ENCODE data around the gene DLG2. TPM values are rescaled to one million over a fixed set of nuclear protein-coding genes. Genes with fewer than 3 reads are reported as not detected.

DLG2 gene
- total RNA-seq, 1 donor from 2014 or later = 0.18 TPM

DNA sequence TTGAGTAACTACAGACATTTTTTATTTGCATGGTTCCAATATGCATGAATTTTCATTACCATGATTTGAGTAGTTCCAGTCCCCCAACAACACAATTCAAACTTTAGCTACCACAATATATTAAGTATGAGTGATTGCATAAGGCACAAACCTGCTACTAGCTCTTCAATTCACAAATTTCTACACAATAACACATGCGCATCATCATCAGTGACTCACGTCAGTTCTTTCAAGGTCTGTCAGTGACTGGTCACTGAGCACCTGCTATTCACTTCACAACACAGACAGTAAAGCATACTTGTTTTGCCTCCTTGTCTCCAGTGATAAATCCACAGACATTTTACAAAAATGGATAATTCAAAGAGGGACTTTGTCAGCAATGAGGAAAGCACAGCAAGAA is 1905.9 kb downstream of the DLG2 start:
- no peak for DNase-seq (ENCODE audit: extremely low read depth, low read depth, low spot score)

DNA sequence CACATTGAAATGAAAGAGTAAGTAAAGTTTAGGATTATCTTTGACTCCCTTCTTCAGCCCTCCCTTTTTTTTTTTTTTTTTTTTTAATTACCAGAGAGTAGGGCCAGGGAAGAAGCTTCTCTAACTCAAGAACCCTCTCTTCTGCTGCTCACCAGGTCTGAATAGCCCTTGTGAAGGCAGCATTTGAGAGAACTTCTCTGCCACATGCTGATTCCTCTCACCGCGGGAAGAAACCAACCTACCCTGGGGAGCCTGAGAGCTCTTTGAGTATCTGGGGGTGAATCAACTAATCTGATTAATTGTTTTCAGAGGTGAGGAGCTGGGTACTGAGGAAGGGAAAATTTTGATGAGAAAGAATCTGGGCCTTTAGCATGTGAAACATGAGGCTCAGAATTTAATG is 1906.5 kb downstream of the DLG2 start:
- no peak for DNase-seq (ENCODE audit: extremely low read depth, low read depth, low spot score)

DNA sequence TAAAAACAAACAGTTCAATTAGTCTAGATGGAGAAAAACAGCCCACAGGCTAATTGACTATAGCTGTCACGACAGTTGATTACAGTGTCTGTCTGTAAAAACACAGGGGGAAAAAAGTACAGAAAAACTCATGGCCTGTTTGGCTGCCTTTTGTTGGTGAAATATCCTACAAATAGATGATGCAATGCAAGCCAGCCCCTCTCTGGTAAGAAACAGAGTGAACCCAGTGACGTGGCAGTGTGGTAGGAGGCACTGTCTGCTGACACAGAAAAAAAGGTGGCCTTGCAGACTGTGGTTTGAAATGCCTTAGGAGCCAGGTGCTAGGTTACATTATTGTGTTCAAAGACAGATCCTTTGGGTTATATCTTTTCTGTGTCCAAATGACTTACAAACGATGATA is 1909.6 kb downstream of the DLG2 start:
- no peak for DNase-seq (ENCODE audit: extremely low read depth, low read depth, low spot score)

GRCh38 chr11:83715927-83716535 is 1911.1 kb downstream of the DLG2 start:
- DNase-seq (ENCODE audit: extremely low read depth, low read depth, low spot score) = no peak

DNA sequence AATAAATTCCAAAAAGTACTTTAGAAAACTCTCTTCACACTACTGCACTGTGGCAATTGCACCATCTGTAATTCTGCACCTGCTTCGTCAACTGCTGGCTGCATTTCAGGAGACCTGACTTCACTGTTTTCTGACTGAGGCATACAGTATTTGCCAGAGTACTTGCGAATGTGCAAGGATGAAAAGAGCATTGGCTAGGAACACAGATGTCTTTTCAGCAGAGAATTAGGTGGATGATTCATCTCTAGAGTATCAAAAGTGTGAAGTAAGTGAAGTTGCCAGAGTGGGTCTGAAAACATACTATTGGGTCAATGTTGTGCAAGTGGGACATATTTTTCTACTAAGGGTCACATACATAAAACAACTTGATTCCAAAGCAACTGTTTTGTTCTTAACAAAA is 1913.4 kb downstream of the DLG2 start:
- DNase-seq (ENCODE audit: extremely low read depth, low read depth, low spot score) = no peak

DNA sequence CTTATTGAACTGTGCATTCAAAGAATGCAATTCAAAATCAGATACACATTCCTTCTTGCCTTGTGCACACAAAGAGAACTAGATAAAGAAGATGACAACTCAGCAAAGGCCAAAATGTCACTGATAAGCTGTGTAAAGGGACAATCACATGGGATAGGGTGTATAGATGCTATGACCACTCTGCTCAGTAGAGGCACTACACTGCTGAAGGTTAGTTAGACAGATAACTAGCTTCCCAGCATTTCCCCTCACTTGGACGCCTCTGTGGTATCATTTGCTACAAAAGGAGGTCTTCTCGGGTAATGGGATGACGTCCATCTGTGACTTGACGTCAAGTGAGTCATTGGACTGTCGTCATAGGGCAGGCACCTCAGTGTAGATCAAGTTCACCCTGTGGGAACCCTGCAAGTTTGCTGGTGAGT is 1916.0 kb downstream of the DLG2 start:
- DNase-seq (ENCODE audit: extremely low read depth, low read depth, low spot score) = no peak

DNA sequence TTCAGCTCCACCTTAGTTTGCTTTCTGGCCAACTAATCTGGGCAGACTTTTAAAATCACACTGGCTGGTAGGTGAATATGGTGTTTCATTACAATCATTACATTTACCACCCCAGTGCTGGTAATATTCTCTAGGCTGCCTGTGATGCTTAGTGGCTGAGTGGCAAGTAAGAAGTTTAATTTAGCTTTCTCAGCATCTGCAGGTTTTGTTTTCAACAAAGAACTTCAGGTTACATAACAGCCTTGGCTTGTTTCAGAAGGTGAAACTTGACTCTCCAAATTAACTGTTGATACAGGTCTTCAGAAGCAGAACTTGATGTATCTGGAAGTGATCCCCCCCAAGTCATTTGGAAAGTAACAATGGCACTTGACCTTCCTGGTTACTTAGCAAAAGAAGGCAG is 1917.7 kb downstream of the DLG2 start:
- DNase-seq (ENCODE audit: extremely low read depth, low read depth, low spot score) = no peak

DNA sequence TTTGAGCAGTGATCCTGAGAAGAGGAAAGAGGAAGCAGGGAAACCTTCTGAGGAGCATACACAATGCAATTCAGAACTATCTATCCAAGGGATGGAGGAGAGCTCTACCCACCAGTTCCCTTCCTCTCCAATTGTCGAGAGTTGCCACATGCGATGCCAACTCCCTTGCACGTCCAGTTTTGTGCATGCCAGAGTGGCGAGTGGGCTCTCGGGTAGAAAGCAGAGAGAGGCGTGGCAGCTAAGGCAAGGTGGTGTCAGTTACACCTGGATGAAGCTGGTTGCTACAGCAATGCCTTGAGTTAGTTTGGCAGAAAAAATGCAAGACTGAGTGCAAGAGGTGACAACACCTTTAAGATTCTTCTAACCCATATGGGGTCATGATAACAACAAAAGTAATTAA is 1920.6 kb downstream of the DLG2 start:
- DNase-seq (ENCODE audit: extremely low read depth, low read depth, low spot score) = no peak

- no peak for DNase-seq (ENCODE audit: extremely low read depth, low read depth, low spot score)
These were observed 1924.3 kb downstream of the DLG2 start for GRCh38 chr11:83702796-83703195.

- no peak for DNase-seq (ENCODE audit: extremely low read depth, low read depth, low spot score)
These were observed 1929.6 kb downstream of the DLG2 start for GRCh38 chr11:83697518-83697917.

- DNase-seq (ENCODE audit: extremely low read depth, low read depth, low spot score) = no peak
These were observed 1932.1 kb downstream of the DLG2 start for GRCh38 chr11:83695046-83695445.

- DNase-seq (ENCODE audit: extremely low read depth, low read depth, low spot score) = no peak
These were observed 1932.8 kb downstream of the DLG2 start for GRCh38 chr11:83694191-83694910.

DNA sequence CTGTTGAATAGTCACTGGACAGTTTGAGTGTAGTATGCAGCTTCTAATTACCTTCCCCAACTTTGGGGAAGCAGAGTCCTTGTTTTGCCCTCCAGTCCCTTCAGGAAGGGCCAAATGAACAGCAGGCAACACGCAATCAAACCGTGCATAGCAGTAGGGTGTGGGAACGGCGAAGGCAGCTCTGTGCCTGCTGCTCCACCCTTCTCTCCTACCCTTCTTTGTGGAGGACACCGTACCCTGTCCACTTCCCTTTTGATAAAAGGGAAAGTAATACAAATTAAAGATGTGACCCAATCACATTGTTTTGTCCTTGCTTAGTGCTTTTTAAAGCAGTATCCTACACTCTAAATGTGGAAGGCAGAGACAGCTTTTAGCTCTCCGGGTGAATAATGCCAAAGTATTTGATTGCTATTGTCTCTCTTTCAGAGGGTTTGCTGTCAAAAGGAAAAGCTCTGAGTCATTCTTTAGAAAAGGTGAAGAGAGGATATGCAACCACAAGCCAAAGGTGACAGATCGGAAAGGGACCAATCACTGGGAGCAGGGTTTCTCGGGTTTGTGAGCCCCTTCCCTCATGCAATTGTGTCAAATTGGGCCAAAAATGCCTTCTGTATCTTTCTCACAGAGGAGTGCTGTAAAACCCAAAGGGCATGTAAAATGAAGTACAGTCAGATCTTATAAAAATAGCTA is 1933.7 kb downstream of the DLG2 start:
- DNase-seq (ENCODE audit: extremely low read depth, low read depth, low spot score) = no peak

DNA sequence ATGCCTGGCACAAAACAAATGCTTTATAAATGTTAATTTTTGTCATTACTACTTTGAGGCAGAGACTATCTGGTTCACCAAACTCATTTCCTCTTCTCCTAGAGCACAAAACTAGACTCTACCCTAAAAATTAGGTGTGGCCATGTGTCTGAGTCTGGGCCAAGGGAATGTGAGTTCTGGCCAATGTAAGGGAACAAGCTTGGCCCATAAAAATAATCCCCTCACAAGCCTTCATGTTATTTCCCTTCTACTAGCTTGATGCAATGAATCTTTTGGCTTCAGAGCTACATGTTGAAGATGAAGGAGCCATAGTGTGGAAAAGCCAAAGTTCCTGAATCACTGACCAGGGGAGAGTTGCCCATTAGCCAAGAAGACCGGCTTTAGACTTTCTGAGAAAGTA is 1934.5 kb downstream of the DLG2 start:
- DNase-seq (ENCODE audit: extremely low read depth, low read depth, low spot score) = no peak

DNA sequence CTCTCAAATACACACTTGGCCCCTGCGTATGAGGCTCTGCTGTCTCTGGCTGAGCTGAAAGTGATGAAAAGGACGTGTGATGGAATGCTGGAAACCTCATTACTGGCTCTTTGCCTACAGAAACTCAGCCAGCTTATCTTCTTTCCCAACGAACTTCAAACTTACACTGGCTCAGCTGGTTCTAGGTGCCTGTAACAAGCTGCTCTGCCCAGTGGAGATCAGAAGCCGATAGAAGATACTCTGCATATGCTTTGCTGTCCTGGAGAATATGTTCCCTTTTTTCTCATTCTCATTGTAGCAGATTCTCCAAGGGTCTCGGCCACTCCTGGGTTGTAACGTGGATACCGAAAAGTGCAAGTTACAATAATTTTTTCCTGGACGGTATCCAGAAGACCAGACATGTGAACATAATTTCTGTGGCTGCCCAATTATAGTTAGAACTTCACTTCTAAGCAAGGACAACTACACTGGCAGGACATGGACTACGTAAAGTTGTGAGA is 1935.6 kb downstream of the DLG2 start:
- no peak for DNase-seq (ENCODE audit: extremely low read depth, low read depth, low spot score)

GRCh38 chr11:83689144-83689780 is 1937.9 kb downstream of the DLG2 start:
- DNase-seq (ENCODE audit: extremely low read depth, low read depth, low spot score) = no peak

- DNase-seq (ENCODE audit: extremely low read depth, low read depth, low spot score) = no peak
These were observed 1939.4 kb downstream of the DLG2 start for GRCh38 chr11:83687787-83688186.

GRCh38 chr11:83685730-83686129 is 1941.4 kb downstream of the DLG2 start:
- no peak for DNase-seq (ENCODE audit: extremely low read depth, low read depth, low spot score)

- DNase-seq (ENCODE audit: extremely low read depth, low read depth, low spot score) = no peak
These were observed 1943.1 kb downstream of the DLG2 start for GRCh38 chr11:83684071-83684470.

DNA sequence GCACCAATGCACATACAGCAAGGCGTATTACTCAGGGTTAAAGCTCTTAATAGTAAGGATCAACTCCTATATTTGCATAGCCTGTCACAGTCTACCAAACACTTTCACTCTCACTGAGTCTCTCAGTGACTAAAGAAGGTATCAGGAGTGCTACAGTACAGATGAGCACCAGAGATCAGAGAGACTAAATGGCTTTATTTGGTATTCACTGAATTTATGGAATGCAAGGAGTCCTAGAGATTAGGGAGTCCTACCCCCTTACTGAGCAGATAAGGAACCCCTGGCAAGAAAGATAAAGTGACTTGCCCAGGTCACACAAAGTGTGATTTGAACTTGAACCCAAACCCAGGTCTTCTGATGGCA is 1944.6 kb downstream of the DLG2 start:
- DNase-seq (ENCODE audit: extremely low read depth, low read depth, low spot score) = no peak

DNA sequence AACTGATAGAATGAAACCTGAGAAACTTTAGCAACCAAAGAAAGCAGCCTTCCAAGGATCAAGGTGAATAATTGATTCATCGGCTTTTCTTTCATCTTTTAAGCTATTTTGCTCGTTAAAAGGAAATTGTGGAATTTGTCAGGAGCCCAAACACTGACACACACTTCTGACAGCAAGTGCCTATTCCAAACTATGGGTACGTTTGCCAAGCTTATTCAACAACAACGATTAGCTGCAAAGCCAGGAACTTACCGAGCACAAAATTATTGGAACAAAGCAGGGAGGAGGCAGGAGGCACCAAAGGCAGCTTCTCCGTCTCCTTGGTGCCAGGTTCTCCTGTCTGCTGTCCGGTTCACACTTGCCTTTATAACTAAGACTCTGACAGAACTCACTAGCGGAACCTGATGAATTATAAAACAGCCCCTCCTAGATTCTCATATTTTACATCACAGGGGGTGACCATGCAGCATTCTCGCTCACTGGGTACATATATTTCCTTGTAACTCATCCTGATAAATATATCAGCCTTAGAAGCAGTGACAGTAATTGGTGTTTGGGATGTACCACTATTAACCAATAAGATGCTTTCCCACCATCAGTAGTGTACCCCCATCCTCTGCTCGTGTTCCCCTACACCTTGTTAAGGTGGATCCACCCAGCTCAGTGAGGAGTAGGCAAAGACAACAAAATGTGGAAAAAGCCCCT is 1945.1 kb downstream of the DLG2 start:
- no peak for DNase-seq (ENCODE audit: extremely low read depth, low read depth, low spot score)

All from glomerular endothelial cell (primary cell).